Activated CD8-positive, alpha-beta T cell treated with anti-CD3 and anti-CD28 coated beads for 36 hours (primary cell): ENCODE results near the gene SPECC1. TPM values are rescaled to one million over a fixed set of nuclear protein-coding genes. Genes with fewer than 3 reads are reported as not detected.
"Not testable (repeated sequence)": the region's sequence is repeated elsewhere in the genome, so short reads cannot be mapped to it uniquely, and the experiment has no call there.

ENCODE experiments used
- ATAC-seq: fragments of 200-7000 bp; cut with Tn5 transposase; one replicate; pipeline ENCODE4 v1.10.0; 2021; ENCODE audit warnings: mild to moderate bottlenecking, moderate library complexity
- CTCF ChIA-PET: fragments of 350-600 bp; sonication (Branson Sonifier 250); formaldehyde crosslinking; loops from one replicate; lab custom pipeline; 2021; ENCODE audit warnings: antibody characterized with exemption; lab: Charles Lee
- POLR2A ChIA-PET: fragments of 350-600 bp; sonication (Branson Sonifier 250); formaldehyde crosslinking; loops from one replicate; lab custom pipeline; 2021; ENCODE audit warnings: antibody characterized with exemption; lab: Charles Lee
- DNase-seq: peaks from one replicate; pipeline ENCODE4 v3.0.0-alpha.2; 2020
- H3K27ac Mint-ChIP-seq: one replicate; pipeline ENCODE4 v1.8.0; 2021; ENCODE audit warnings: mild to moderate bottlenecking, mixed read lengths
- H3K27me3 Mint-ChIP-seq: one replicate; pipeline ENCODE4 v1.8.0; 2021; ENCODE audit warnings: mixed read lengths
- H3K36me3 Mint-ChIP-seq: one replicate; pipeline ENCODE4 v1.8.0; 2021; ENCODE audit warnings: low read depth, mixed read lengths
- H3K4me1 Mint-ChIP-seq: one replicate; pipeline ENCODE4 v1.8.0; 2021; ENCODE audit warnings: low read depth, mixed read lengths
- H3K4me3 Mint-ChIP-seq: one replicate; pipeline ENCODE4 v1.8.0; 2021; ENCODE audit warnings: mild to moderate bottlenecking, moderate library complexity, mixed read lengths
- H3K9me3 Mint-ChIP-seq: one replicate; pipeline ENCODE4 v1.8.0; 2021; ENCODE audit warnings: mixed read lengths
- CTCF ChIP-seq: fragments of 200-600 bp; IDR thresholded peaks from one replicate; pipeline ENCODE4 v1.8.0; 2022; ENCODE audit warnings: antibody characterized with exemption, mild to moderate bottlenecking
- intact Hi-C: fragments of 100-400 bp; cut with micrococcal nuclease; formaldehyde crosslinking; loops from one replicate; pipeline ENCODE4 v1.10.0; 2022
- total RNA-seq, 2 experiments: library from RNA; stranded (reverse); gene quantifications; one replicate each; pipeline ENCODE4 v1.2.3, GENCODE V29; 2021

The SPECC1 gene
- total RNA-seq, 2 experiments from 2014 or later: 9.9 to 10.3 TPM

DNA sequence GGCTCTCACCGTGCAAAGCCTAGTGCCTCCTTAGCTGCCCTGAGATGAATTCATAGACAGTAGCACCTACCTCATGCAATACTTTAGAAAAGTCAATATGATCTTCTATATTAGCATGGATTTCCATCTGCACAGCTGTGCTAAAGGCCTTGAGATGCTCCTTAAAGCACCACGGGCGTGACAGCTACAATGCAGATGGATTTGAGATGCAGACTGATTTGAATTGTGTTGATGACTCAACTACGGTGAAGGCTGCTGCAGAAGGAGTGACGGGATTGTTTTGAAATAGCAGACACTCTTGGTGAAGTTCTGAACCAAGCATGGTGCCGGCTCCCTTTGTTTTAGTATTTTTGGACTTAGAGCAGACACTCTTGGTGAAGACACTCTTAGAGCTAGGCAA is 88.2 kb downstream of the SPECC1 start:
- Mint-ChIP-seq H3K27ac (no peak overlapping the region), H3K4me3 (no peak overlapping the region), H3K27me3 (peaks cover 1% of the 10 kb centered on the region), H3K9me3 (no peaks in the 10 kb centered on the region), H3K4me1 (no peaks in the 10 kb centered on the region), H3K36me3 (no peaks in the 10 kb centered on the region)
- intact Hi-C loops: no loop called here
- ATAC-seq (no peak), DNase-seq (no peak)
- POLR2A ChIA-PET: interaction anchor here (1.0 to 1.7 kb wide), 2 partner anchors 9 to 121 kb away, joined by 3 to 4 read pairs; no protein-coding TSS in a partner anchor
- no peak for TF ChIP-seq CTCF
- CTCF ChIA-PET: no interaction called here

DNA sequence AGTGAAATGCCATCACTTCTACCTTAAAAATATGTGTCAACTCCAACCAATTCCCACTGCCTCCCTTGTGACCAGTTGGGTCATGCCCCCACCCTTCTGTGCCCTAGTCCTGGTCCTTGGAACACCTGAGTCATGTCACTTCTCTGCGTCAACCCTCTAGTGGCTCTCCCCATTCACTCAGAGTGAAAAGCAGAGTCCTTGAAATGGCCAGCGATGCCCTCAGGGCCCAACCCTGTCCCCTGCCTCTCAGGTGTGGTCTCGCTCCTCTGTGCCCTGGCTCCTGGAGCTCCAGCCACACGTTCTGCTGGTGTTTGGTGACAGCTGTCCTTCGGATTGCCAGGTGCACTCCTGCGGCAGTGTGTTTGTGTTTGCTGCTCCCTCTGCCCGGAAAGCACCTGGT is 89.2 kb downstream of the SPECC1 start:
- Mint-ChIP-seq H3K4me1 (no peaks in the 10 kb centered on the region), H3K27me3 (peaks cover under 1% of the 10 kb centered on the region), H3K27ac (no peak overlapping the region), H3K4me3 (no peak overlapping the region), H3K9me3 (no peaks in the 10 kb centered on the region), H3K36me3 (no peaks in the 10 kb centered on the region)
- POLR2A ChIA-PET: interaction anchor here (1.7 kb wide), 1 partner anchor 10 kb away, joined by 4 read pairs; no protein-coding TSS in a partner anchor
- DNase-seq: no peak
- no peak for TF ChIP-seq CTCF
- intact Hi-C loops: no loop called here
- CTCF ChIA-PET: interaction anchor here (1.7 kb wide), 1 partner anchor 105 kb away, joined by 6 read pairs; no protein-coding TSS in a partner anchor
- no peak for ATAC-seq

DNA sequence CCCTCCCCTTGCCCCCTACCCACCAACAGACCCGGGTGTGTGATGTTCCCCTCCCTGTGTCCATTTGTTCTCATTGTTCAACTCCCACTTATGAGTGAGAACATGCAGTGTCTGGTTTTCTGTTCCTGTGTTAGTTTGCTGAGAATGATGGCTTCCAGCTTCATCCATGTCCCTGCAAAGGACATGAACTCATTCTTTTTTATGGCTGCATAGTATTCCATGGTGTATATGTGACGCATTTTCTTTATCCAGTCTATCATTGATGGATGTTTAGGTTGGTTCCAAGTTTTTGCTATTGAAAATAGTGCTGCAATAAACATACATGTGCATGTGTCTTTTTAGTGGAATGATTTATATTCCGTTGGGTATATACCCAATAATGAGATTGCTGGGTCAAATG is 91.6 kb downstream of the SPECC1 start:
- ATAC-seq, DNase-seq, H3K36me3 Mint-ChIP-seq, CTCF ChIA-PET, H3K4me3 Mint-ChIP-seq, H3K27me3 Mint-ChIP-seq, H3K9me3 Mint-ChIP-seq, POLR2A ChIA-PET, H3K4me1 Mint-ChIP-seq, H3K27ac Mint-ChIP-seq, intact Hi-C loops: not testable (repeated sequence)

GRCh38 chr17:20103454-20104446 is 94.6 kb downstream of the SPECC1 start:
- Mint-ChIP-seq H3K4me3 (no peak overlapping the region), H3K36me3 (no peaks in the 10 kb centered on the region), H3K4me1 (peaks cover 2% of the 10 kb centered on the region), H3K9me3 (no peaks in the 10 kb centered on the region), H3K27ac (no peak overlapping the region), H3K27me3 (no peaks in the 10 kb centered on the region)
- DNase-seq (no peak), ATAC-seq (no peak)
- POLR2A ChIA-PET: no interaction called here
- intact Hi-C loops: no loop called here
- no peak for TF ChIP-seq CTCF
- CTCF ChIA-PET: no interaction called here

- Mint-ChIP-seq H3K4me1 (peaks cover 2% of the 10 kb centered on the region), H3K27ac (no peak overlapping the region), H3K4me3 (no peak overlapping the region), H3K9me3 (no peaks in the 10 kb centered on the region), H3K36me3 (no peaks in the 10 kb centered on the region), H3K27me3 (no peaks in the 10 kb centered on the region)
- ChIA-PET CTCF (interaction anchor here (1.1 to 2.3 kb wide), 2 partner anchors 101 to 113 kb away, joined by 6 read pairs; no protein-coding TSS in a partner anchor), POLR2A (no interaction called here)
- no peak for TF ChIP-seq CTCF
- ATAC-seq (no peak), DNase-seq (no peak)
- intact Hi-C loops: no loop called here
Observed at GRCh38 chr17:20105539-20106280, 96.6 kb downstream of the SPECC1 start.

DNA sequence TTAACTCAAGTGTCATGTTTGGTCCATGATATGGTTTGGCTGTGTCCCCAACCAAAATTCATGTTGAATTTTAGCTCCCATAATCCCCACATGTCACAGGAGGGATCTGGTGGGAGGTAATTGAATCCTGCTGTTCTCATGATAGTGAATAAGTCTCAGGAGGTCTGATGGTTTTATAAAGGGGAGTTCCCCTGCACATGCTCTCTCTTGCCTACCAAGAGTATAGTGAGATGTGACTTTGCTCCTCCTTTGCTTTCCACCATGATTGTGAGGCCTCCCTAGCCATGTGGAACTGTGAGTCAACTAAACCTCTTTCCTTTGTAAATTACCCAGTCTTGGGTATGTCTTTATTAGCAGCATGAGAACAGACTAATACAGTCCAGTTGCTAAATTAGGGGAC is 97.3 kb downstream of the SPECC1 start:
- H3K27ac Mint-ChIP-seq, H3K4me1 Mint-ChIP-seq, POLR2A ChIA-PET, H3K9me3 Mint-ChIP-seq, H3K4me3 Mint-ChIP-seq, ATAC-seq, H3K27me3 Mint-ChIP-seq, intact Hi-C loops, H3K36me3 Mint-ChIP-seq, DNase-seq: not testable (repeated sequence)
- CTCF ChIA-PET: interaction anchor here (1.1 to 2.3 kb wide), 2 partner anchors 100 to 114 kb away, joined by 6 read pairs; no protein-coding TSS in a partner anchor
